ENCODE results near the gene BOLL.
"Not testable (repeated sequence)": the region's sequence is repeated elsewhere in the genome, so short reads cannot be mapped to it uniquely, and the experiment has no call there.

The BOLL gene

DNA sequence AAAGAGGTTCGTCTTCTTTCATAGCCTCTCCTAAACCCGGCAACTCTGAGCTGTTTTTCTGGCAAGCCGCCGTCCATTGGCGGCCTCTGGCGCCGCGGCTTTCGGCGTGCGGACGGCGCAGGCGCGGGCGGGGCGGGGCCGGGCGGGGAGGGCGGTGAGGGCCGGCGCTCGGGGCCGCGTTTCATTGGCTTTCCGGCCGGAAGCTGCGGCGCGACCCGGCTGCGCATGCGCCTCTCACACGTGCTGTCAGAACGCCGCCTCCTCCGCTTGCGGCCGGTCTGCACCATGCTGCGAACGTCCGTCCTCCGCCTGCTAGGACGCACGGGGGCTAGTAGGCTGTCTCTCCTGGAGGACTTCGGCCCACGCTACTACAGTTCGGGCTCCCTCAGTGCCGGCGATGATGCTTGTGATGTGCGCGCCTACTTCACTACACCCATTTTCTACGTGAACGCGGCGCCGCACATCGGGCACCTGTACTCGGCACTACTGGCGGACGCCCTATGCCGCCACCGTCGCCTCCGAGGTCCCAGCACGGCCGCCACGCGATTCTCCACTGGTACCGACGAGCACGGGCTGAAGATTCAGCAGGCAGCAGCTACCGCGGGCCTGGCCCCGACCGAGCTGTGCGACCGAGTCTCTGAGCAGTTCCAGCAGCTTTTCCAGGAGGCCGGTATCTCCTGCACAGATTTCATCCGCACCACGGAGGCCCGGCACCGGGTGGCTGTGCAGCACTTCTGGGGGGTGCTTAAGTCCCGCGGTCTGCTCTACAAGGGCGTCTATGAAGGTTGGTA lies 79.8 kb downstream of the BOLL start, which contains the start of gene MARS2:
TSS of gene MARS2 (plus strand) at position 249 of the 791 bp plus-strand sequence. CDS start at position 286, 37 bp downstream.
- DNase-seq: peak; percentile 92

DNA sequence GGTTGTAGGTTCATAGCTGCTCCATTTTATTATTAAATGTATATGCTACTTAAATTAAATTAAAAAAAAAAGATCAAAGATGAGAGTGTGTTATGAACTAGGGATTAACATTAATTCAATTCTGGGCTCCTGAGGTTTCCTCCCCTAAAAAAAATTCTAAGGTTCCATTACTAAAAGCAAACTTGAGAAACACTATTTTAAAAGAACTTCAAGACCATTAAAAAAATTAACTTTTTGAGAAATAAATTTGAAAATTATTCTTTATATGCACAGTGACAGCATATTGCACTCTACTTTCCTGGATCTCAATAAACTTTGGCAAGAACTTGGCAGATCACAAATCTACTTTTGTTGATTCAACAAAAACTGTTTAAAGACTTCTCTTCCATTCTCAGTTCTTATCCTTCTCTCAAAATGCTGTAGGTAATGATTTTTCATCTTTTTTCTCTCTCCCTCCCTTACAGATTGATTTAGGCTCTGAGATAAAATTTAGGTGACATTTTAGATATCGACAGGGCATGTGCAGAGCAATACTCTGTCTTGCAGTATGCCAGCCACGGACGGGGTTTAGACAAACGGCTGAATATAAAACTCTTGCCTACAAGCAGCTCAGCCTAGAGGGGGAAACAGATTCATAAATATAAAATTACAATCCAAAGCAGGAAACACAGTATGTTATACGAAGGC lies 80.5 kb downstream of the BOLL start:
- DNase-seq: no peak

DNA sequence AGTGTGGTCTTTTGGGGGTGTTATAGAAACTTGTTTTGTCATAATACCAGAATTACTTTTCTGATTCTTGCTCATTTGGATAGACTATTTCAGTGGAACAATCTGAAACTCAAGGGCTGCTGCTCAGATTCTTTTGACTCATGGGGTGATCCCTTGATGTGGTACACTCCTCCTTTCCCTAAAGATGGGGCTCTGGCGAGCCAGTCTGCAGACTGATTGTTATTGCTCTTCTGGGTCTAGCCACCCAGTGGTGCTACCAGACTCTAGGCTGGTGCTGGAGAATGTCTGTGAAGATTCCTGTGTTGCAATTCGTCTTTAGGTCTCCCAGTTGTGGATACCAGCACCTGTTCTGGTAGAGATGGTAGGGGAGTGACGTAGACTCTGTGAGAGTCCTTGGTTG lies 84.2 kb downstream of the BOLL start:
- no peak for DNase-seq

- not testable (repeated sequence) for DNase-seq
These were observed 85.4 kb downstream of the BOLL start for GRCh38 chr2:197699724-197700123.

- not testable (repeated sequence) for DNase-seq
These were observed 88.5 kb downstream of the BOLL start for GRCh38 chr2:197696571-197696970.

DNA sequence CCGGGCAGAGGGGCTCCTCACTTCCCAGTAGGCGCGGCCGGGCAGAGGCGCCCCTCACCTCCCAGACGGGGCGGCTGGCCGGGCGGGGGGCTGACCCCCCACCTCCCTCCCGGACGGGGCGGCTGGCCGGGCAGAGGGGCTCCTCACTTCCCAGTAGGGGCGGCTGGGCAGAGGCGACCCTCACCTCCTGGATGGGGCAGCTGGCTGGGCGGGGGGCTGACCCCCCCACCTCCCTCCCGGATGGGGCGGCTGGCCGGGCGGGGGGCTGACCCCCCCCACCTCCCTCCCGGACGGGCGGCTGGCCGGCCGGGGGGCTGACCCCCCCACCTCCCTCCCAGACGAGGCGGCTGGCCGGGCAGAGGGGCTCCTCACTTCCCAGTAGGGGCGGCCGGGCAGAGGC lies 89.1 kb downstream of the BOLL start:
- not testable (repeated sequence) for DNase-seq

DNA sequence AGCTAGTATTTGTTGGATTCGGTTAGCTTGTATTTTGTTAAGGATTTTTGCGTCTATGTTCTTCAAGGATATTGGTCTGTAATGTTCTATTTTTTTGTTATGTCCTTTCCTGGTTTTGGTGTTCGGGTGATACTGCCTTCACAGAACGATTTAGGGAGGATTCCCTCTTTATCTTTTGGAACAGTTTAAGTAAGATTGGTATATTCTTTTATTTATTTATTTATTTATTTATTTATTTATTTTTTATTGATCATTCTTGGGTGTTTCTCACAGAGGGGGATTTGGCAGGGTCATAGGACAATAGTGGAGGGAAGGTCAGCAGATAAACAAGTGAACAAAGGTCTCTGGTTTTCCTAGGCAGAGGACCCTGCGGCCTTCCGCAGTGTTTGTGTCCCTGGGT lies 89.9 kb downstream of the BOLL start:
- not testable (repeated sequence) for DNase-seq

DNA sequence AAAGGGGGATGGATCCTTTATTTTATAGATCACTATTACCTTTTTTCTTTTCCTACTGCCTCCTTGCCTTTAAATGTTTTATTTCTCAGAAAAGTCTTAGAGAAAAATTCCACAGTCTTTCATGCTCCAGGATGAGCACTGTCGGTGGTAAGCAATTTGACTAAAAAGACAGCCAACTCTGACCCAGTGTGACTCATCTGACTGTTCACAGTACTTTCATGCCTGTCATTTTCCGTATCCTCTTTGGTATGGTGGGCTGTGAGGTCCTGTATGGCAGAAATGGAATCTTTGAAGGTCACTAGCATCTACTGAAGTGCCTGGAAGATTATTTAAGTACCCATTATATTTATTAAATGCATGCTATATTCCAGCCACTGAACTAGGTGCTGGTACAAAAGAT lies 107.6 kb downstream of the BOLL start:
- no peak for DNase-seq

DNA sequence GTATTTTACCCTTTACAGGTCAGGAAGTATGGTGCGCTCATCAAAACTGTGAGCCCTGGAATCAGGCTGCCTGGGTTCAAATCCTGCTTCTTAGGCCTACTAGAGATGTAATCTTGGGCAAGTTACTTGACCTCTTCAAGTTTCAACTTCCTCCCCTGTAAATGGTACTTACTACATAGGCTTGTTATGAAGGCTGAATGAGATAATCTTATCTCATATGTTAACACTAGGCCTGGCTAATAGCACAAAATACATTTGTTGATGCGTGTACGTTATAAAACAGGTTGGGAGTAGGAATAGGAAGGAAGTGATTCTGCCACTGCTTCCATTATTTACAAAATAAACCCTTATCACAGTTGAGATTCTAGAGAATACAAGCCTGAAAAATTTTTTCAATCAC lies 108.1 kb downstream of the BOLL start:
- no peak for DNase-seq
